UCSD-AML1 (cell line): ENCODE results near the gene ATP9A.
"Not testable (repeated sequence)": the region's sequence is repeated elsewhere in the genome, so short reads cannot be mapped to it uniquely, and the experiment has no call there.

Experiments
- DNase-seq: peaks from one replicate; lab custom pipeline; 2025; ENCODE audit not compliant: unreplicated experiment; lab: John Stamatoyannopoulos, UW

ATP9A gene

GRCh38 chr20:51767867-51768758 is at the start of gene ATP9A:
Gene ATP9A (minus strand): TSS chr20:51768390. CDS start chr20:51768369, 21 bp downstream.
- DNase-seq: no peak

GRCh38 chr20:51816856-51817255 is 48.7 kb upstream of the ATP9A start:
- not testable (repeated sequence) for DNase-seq

GRCh38 chr20:51815383-51816076 is 47.3 kb upstream of the ATP9A start:
- DNase-seq: no peak

GRCh38 chr20:51812861-51813260 is 44.7 kb upstream of the ATP9A start:
- DNase-seq: no peak

GRCh38 chr20:51811514-51812128 is 43.4 kb upstream of the ATP9A start:
- no peak for DNase-seq

GRCh38 chr20:51811042-51811355 is 42.8 kb upstream of the ATP9A start:
- no peak for DNase-seq

- DNase-seq: no peak
These were observed 42.2 kb upstream of the ATP9A start for GRCh38 chr20:51810155-51811041.

- DNase-seq: no peak
These were observed 39.6 kb upstream of the ATP9A start for GRCh38 chr20:51807720-51808250.

GRCh38 chr20:51804754-51805153 is 36.6 kb upstream of the ATP9A start:
- no peak for DNase-seq

GRCh38 chr20:51803148-51803854 is 35.1 kb upstream of the ATP9A start:
- no peak for DNase-seq

GRCh38 chr20:51802170-51802751 is 34.1 kb upstream of the ATP9A start, which contains the start of gene SALL4:
Gene SALL4 (minus strand): TSS chr20:51802521. CDS start chr20:51802408, 113 bp downstream.
- no peak for DNase-seq

- DNase-seq: no peak
These were observed 33.6 kb upstream of the ATP9A start for GRCh38 chr20:51801823-51802123.

GRCh38 chr20:51801122-51801822 is 33.1 kb upstream of the ATP9A start:
- DNase-seq: no peak

GRCh38 chr20:51800872-51801121 is 32.6 kb upstream of the ATP9A start:
- no peak for DNase-seq

- DNase-seq: peak; percentile 48
These were observed 32.1 kb upstream of the ATP9A start for GRCh38 chr20:51800060-51800871.

GRCh38 chr20:51799401-51799860 is 31.2 kb upstream of the ATP9A start:
- DNase-seq: no peak

- DNase-seq: no peak
These were observed 29.3 kb upstream of the ATP9A start for GRCh38 chr20:51797357-51798025.

- DNase-seq: no peak
These were observed 28.1 kb upstream of the ATP9A start for GRCh38 chr20:51796340-51796739.
